HG02885 (cell line): ENCODE measurements around the gene CHST12.
A peak's percentile ranks its signal among the peaks of the same experiment; 100 is the strongest.

Experiments used
- ATAC-seq: cut with Tn5 transposase; IDR thresholded peaks from one replicate; pipeline ENCODE4 v1.9.1; 2021; ENCODE audit warnings: mild to moderate bottlenecking; ENCODE audit not compliant: unreplicated experiment, poor library complexity

Gene CHST12

GRCh38 chr7:2403014-2403717, at the start of gene CHST12:
TSS of gene CHST12 (plus strand) at chr7:2403611. CDS start at chr7:2432640, 29,029 bp downstream.
- peak; percentile 60 for ATAC-seq

GRCh38 chr7:2353936-2354185, 49.5 kb upstream of the CHST12 start:
- ATAC-seq: peak; percentile 42

- peak; percentile 86 for ATAC-seq
Measured at GRCh38 chr7:2354186-2354938, 49.0 kb upstream of the CHST12 start, which contains the start of gene EIF3B. TSS of gene EIF3B (plus strand) at chr7:2354827. CDS start at chr7:2354922, 95 bp downstream.

GRCh38 chr7:2354939-2355704, 48.3 kb upstream of the CHST12 start:
- ATAC-seq: peak; percentile 15

- no peak for ATAC-seq
Measured at GRCh38 chr7:2355705-2356008, 47.8 kb upstream of the CHST12 start.

- no peak for ATAC-seq
Measured at GRCh38 chr7:2357165-2357564, 46.2 kb upstream of the CHST12 start.

GRCh38 chr7:2357571-2357970, 45.8 kb upstream of the CHST12 start:
- no peak for ATAC-seq

- ATAC-seq: no peak
Measured at GRCh38 chr7:2358968-2359527, 44.4 kb upstream of the CHST12 start.

- ATAC-seq: no peak
Measured at GRCh38 chr7:2359610-2360009, 43.8 kb upstream of the CHST12 start.

- no peak for ATAC-seq
Measured at GRCh38 chr7:2360796-2361195, 42.6 kb upstream of the CHST12 start.

GRCh38 chr7:2362385-2363088, 40.9 kb upstream of the CHST12 start:
- ATAC-seq: no peak

GRCh38 chr7:2369139-2369538, 34.3 kb upstream of the CHST12 start:
- ATAC-seq: no peak

- ATAC-seq: no peak
Measured at GRCh38 chr7:2371329-2371728, 32.1 kb upstream of the CHST12 start.

GRCh38 chr7:2372724-2373123, 30.7 kb upstream of the CHST12 start:
- no peak for ATAC-seq

- no peak for ATAC-seq
Measured at GRCh38 chr7:2373124-2373556, 30.3 kb upstream of the CHST12 start.

GRCh38 chr7:2373646-2374045, 29.8 kb upstream of the CHST12 start:
- ATAC-seq: no peak

GRCh38 chr7:2374401-2374800, 29.0 kb upstream of the CHST12 start:
- no peak for ATAC-seq

- ATAC-seq: no peak
Measured at GRCh38 chr7:2374830-2375728, 28.3 kb upstream of the CHST12 start.

- ATAC-seq: no peak
Measured at GRCh38 chr7:2376351-2377154, 26.9 kb upstream of the CHST12 start.
